SK-N-DZ (cell line): ENCODE results near the gene SMAD3.

Experiments used
- DNase-seq: peaks from one replicate; pipeline ENCODE4 v3.0.0-alpha.2; 2015; ENCODE audit warnings: low spot score

The SMAD3 gene

GRCh38 chr15:67228286-67228685 is 162.9 kb downstream of the SMAD3 start:
- no peak for DNase-seq

GRCh38 chr15:67230504-67230903 is 165.1 kb downstream of the SMAD3 start:
- no peak for DNase-seq

- no peak for DNase-seq
Observed at GRCh38 chr15:67232591-67232990, 167.2 kb downstream of the SMAD3 start.

GRCh38 chr15:67240235-67241131 is 175.1 kb downstream of the SMAD3 start:
- no peak for DNase-seq

- DNase-seq: no peak
Observed at GRCh38 chr15:67241132-67241855, 175.9 kb downstream of the SMAD3 start.

- no peak for DNase-seq
Observed at GRCh38 chr15:67242708-67243111, 177.3 kb downstream of the SMAD3 start.
